ENCODE measurements around the gene PIPOX. TPM values are rescaled to one million over a fixed set of nuclear protein-coding genes. Genes with fewer than 3 reads are reported as not detected.

Gene PIPOX
- total RNA-seq, 2 donors from 2014 or later = 3.1 TPM; not detected in 1

DNA sequence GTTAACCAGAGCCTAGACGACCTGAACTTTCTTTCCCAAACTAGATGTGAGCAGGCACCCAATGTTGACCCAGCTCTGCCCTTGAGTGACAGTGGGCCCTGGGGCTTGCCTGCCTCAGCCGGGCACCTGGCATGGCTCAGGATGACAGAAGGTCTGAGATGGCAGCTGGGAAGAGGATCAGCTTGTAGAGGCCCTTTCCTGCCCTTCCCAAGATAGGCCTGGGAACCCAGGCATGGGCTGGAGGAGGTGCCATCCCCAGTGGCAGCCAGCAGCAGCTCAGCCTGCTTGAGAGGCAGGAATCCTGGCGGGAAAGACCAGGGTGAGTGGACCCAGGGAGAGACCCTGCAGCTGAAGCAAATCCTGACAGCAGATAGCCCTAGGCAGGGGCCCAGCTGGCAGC, 59.1 kb downstream of the PIPOX start:
- H3K27ac ChIP-seq = no peak overlapping the region
- H3K36me3 ChIP-seq (replicated peaks in 1 of 2; ENCODE audit: insufficient read depth in 1 of 2, low read depth in 2 of 2) = peaks cover 4 to 21% of the 10 kb centered on the region in 2 donors
- DNase-seq (no peak), ATAC-seq (no peak)
- peaks cover 20% of the 10 kb centered on the region for H3K4me1 ChIP-seq
- H3K27me3 ChIP-seq = no peaks in the 10 kb centered on the region
- WGBS, 2 donors = 80 to 85% methylated on average over 1 to 3 of the region's 3 CpGs
- H3K4me3 ChIP-seq = no peak overlapping the region
- TF ChIP-seq CTCF (IDR thresholded peaks at IDR 0.05) = no peak
- TF ChIP-seq POLR2A (IDR thresholded peaks at IDR 0.05) = no peak
- H3K9me3 ChIP-seq = no peaks in the 10 kb centered on the region
- intact Hi-C loops (cut with DNase I) = no loop called here

DNA sequence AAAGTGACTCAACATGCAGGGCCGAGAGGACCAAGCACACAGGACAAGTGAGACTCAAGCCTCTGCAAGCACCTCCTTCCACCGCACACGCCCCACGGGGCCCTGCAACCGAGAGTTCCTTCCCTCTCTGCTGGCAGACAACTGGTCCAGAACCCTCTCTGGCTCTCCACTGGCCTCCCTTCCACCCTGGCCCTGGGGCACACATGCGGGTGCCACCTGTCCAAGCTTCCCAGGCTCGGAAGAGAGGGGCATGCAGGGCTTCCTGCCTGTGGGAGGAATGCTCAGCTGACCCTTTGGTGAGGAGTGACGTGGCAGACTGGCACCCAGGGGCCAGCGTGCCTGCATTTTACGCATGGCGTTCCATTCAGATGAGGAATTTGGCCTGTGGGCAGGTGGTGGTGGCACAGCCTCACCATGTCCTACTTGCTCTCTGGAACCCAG, 59.8 kb downstream of the PIPOX start:
- H3K36me3 ChIP-seq (replicated peaks in 1 of 2; ENCODE audit: insufficient read depth in 1 of 2, low read depth in 2 of 2) = peaks cover 4 to 14% of the 10 kb centered on the region in 2 donors

DNA sequence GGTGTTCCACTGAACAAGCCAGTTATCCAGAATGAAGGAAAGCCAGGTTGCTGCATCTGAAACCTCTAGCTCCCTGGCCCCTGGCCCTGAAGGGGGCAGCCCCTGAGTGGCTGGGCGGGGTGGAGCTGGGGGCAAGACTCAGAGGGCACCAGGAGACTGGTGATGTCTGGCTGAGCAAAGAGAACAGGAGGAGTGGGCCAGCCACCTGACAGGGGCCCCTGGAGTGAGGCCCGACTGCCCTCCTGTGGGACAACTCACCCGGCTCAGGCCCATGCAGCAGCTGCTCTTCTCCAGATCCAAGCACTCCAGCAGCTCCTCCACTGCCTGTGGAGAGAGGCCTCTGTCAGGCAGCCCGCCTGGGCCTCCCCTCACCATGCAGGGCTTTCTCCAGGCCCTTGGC, 60.4 kb downstream of the PIPOX start:
- H3K36me3 ChIP-seq (replicated peaks in 1 of 2; ENCODE audit: insufficient read depth in 1 of 2, low read depth in 2 of 2) = peaks cover 0 to 9% of the 10 kb centered on the region in 2 donors
- H3K27ac ChIP-seq = no peak overlapping the region
- TF ChIP-seq POLR2A (IDR thresholded peaks at IDR 0.05) = no peak
- TF ChIP-seq CTCF (IDR thresholded peaks at IDR 0.05) = no peak
- H3K4me3 ChIP-seq = no peak overlapping the region
- DNase-seq = no peak
- WGBS, 2 donors = 84 to 93% methylated on average over 2 to 4 of the region's 4 CpGs
- H3K4me1 ChIP-seq = peaks cover 33% of the 10 kb centered on the region
- ATAC-seq = no peak
- intact Hi-C loops (cut with DNase I) = no loop called here
- no peaks in the 10 kb centered on the region for H3K27me3 ChIP-seq
- H3K9me3 ChIP-seq = no peaks in the 10 kb centered on the region

More for the DNA sequence above, 59.8 kb downstream of the PIPOX start:
- no peak for ATAC-seq
- 87 to 91% methylated on average over 6 to 10 of the region's 11 CpGs for WGBS, 2 donors
- no peak for TF ChIP-seq POLR2A (IDR thresholded peaks at IDR 0.05)
- no peak for TF ChIP-seq CTCF (IDR thresholded peaks at IDR 0.05)
- Histone ChIP-seq H3K27ac (no peak overlapping the region), H3K9me3 (no peaks in the 10 kb centered on the region), H3K4me3 (no peak overlapping the region), H3K4me1 (peaks cover 27% of the 10 kb centered on the region), H3K27me3 (no peaks in the 10 kb centered on the region)
- intact Hi-C loops (cut with DNase I) = no loop called here
- DNase-seq = peak in 1 of 4 donors; percentile 57

Other genes with a start within 250 kb of the PIPOX start
- 10 to 100 TPM in 1 of 2 donors, 1 to 10 TPM in 1; 9.9 to 15.3 TPM for gene FAM222B, start 200.4 kb upstream of the PIPOX start, total RNA-seq
- 10 to 100 TPM; 13.0 to 49.4 TPM for gene ERAL1, start 188.1 kb upstream of the PIPOX start, total RNA-seq
- gene FLOT2, start 145.4 kb upstream of the PIPOX start, total RNA-seq = 10 to 100 TPM; 26.0 to 32.4 TPM
- gene DHRS13, start 140.1 kb upstream of the PIPOX start, total RNA-seq = 1 to 10 TPM; 7.3 to 9.9 TPM
- gene PHF12, start 91.6 kb upstream of the PIPOX start, total RNA-seq = 10 to 100 TPM; 22.1 to 56.4 TPM
- gene SEZ6, start 37.1 kb upstream of the PIPOX start, total RNA-seq = not detected
- 10 to 100 TPM; 45.4 to 73.2 TPM for gene MYO18A, start 137.3 kb downstream of the PIPOX start, total RNA-seq
- gene CRYBA1, start 203.7 kb downstream of the PIPOX start, total RNA-seq = not detected